H1 (cell line): ENCODE results near the gene ZMIZ1.

Experiments used
- BCL11A ChIP-seq, 2 experiments: IDR thresholded peaks; one replicate each; pipeline ENCODE4 v1.6.1; 2011; ENCODE audit warnings: low read depth in 2 of 2, low read length in 2 of 2, mild to moderate bottlenecking in 2 of 2
- CHD2 ChIP-seq: IDR thresholded peaks from 2 replicates; pipeline ENCODE4 v1.6.1; 2012; ENCODE audit warnings: low read length, improper control_type of control experiment
- CREB1 ChIP-seq: IDR thresholded peaks from 2 replicates; pipeline ENCODE4 v1.6.1; 2012; ENCODE audit warnings: inconsistent platforms
- GTF2F1 ChIP-seq: IDR thresholded peaks from 2 replicates; pipeline ENCODE4 v1.6.1; 2012; ENCODE audit warnings: low read depth, low read length, improper control_type of control experiment, borderline replicate concordance
- JUND ChIP-seq: IDR thresholded peaks from 2 replicates; pipeline ENCODE4 v1.6.1; 2011; ENCODE audit warnings: mild to moderate bottlenecking, improper control_type of control experiment, low read length
- POLR2A ChIP-seq, 2 experiments: IDR thresholded peaks; 1 replicate in 1 of 2; 2 replicates in 1 of 2; pipeline ENCODE4 v1.6.1; 2011; ENCODE audit warnings: low read depth in 2 of 2, low read length in 2 of 2, mild to moderate bottlenecking in 2 of 2; ENCODE audit errors: control extremely low read depth in 1 of 2
- POLR2AphosphoS5 ChIP-seq: IDR thresholded peaks from 2 replicates; pipeline ENCODE4 v1.6.1; 2011; ENCODE audit warnings: low read depth, low read length
- RFX5 ChIP-seq: IDR thresholded peaks from 2 replicates; pipeline ENCODE4 v1.6.1; 2011; ENCODE audit warnings: low read depth, low read length, improper control_type of control experiment, borderline replicate concordance
- RNF2 ChIP-seq: fragments of 200-900, 300-1000 bp; sonication (generic); IDR thresholded peaks from 2 replicates; pipeline ENCODE4 v1.7.1; 2016; ENCODE audit warnings: borderline replicate concordance, low read depth, mild to moderate bottlenecking, antibody characterized with exemption, low read length; ENCODE audit not compliant: poor library complexity, severe bottlenecking; ENCODE audit errors: missing control alignments
- RXRA ChIP-seq: IDR thresholded peaks from 2 replicates; pipeline ENCODE4 v1.6.1; 2011; ENCODE audit warnings: low read depth, mild to moderate bottlenecking, low read length, moderate library complexity; ENCODE audit not compliant: insufficient read depth
- TF ChIP-seq, protein P1 (sequence below), 3 experiments: IDR thresholded peaks; 1 replicate in 2 of 3; 2 replicates in 1 of 3; pipeline versions ENCODE4 v1.5.1 to v1.6.1; 2011; ENCODE audit warnings: low read length in 3 of 3, mild to moderate bottlenecking in 3 of 3, inconsistent platforms in 2 of 3, low read depth in 1 of 3, moderate library complexity in 1 of 3; ENCODE audit not compliant: insufficient read depth in 1 of 3; ENCODE audit errors: control extremely low read depth in 1 of 3
- TF ChIP-seq, protein P2 (sequence below): IDR thresholded peaks from 2 replicates; pipeline ENCODE4 v1.6.1; 2012; ENCODE audit warnings: low read length, inconsistent platforms
- TF ChIP-seq, protein P3 (sequence below): IDR thresholded peaks from 2 replicates; pipeline ENCODE4 v1.6.1; 2012; ENCODE audit warnings: inconsistent platforms

DNA sequence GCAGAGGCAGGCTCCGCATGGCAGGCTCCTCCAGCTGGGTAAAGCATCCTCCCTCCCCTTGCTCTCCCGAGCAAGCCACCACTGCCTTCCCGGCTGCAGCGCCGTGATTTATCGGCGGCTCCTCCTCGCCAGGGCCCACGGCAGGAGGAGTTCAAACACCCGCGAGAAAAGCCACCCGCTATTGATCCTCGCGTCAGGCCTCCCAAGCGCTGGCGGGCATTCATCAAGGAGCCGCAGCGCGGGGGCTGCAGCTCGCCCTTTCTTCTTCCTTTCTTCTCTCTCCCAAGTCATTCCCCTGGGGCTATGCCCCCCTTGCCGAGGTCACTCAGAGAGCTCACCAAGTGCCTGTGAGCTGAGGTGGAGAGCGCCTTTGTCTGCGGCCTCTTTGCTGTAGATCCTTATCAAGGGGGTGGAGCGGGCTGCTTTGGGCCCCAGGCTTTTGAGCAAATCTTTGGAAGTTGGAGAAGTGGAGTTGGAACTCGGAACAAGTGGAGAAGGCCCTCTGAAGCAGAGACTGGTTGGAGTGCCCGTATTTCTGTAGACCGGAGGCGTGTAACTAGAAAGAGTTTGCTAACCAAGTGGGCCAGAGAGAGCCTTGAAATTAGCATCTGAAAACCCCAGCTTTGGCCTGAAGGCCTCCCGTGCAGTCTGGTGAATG is 171.3 kb downstream of the ZMIZ1 start:
- TF ChIP-seq, protein P1, sequence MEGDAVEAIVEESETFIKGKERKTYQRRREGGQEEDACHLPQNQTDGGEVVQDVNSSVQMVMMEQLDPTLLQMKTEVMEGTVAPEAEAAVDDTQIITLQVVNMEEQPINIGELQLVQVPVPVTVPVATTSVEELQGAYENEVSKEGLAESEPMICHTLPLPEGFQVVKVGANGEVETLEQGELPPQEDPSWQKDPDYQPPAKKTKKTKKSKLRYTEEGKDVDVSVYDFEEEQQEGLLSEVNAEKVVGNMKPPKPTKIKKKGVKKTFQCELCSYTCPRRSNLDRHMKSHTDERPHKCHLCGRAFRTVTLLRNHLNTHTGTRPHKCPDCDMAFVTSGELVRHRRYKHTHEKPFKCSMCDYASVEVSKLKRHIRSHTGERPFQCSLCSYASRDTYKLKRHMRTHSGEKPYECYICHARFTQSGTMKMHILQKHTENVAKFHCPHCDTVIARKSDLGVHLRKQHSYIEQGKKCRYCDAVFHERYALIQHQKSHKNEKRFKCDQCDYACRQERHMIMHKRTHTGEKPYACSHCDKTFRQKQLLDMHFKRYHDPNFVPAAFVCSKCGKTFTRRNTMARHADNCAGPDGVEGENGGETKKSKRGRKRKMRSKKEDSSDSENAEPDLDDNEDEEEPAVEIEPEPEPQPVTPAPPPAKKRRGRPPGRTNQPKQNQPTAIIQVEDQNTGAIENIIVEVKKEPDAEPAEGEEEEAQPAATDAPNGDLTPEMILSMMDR (IDR thresholded peaks at IDR 0.05; ENCODE audit: control extremely low read depth in 1 of 3, insufficient read depth in 1 of 3, low read depth in 1 of 3, low read length in 3 of 3), result no peak
- TF ChIP-seq RFX5 (no peak), RXRA (no peak), CHD2 (no peak), GTF2F1 (no peak), POLR2A (IDR thresholded peaks at IDR 0.05; ENCODE audit: control extremely low read depth in 1 of 2, low read depth in 2 of 2, low read length in 2 of 2) (no peak), BCL11A (IDR thresholded peaks at IDR 0.05; ENCODE audit: low read depth in 2 of 2, low read length in 2 of 2) (no peak), JUND (no peak), POLR2AphosphoS5 (no peak; the same call in 1 of the 2 replicates), CREB1 (no peak), RNF2 (peak; percentile 11)
- TF ChIP-seq, protein P2, sequence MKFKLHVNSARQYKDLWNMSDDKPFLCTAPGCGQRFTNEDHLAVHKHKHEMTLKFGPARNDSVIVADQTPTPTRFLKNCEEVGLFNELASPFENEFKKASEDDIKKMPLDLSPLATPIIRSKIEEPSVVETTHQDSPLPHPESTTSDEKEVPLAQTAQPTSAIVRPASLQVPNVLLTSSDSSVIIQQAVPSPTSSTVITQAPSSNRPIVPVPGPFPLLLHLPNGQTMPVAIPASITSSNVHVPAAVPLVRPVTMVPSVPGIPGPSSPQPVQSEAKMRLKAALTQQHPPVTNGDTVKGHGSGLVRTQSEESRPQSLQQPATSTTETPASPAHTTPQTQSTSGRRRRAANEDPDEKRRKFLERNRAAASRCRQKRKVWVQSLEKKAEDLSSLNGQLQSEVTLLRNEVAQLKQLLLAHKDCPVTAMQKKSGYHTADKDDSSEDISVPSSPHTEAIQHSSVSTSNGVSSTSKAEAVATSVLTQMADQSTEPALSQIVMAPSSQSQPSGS, result no peak
- TF ChIP-seq, protein P3, sequence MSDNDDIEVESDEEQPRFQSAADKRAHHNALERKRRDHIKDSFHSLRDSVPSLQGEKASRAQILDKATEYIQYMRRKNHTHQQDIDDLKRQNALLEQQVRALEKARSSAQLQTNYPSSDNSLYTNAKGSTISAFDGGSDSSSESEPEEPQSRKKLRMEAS, result no peak
